GM19193 (cell line): Measurements from ENCODE around the gene KCTD15.

Source experiments
- POLR2A ChIP-seq: IDR thresholded peaks from 4 replicates; pipeline ENCODE4 v1.6.1; 2011; ENCODE audit not compliant: insufficient read depth, insufficient read length; ENCODE audit errors: extremely low read depth

The KCTD15 gene

DNA sequence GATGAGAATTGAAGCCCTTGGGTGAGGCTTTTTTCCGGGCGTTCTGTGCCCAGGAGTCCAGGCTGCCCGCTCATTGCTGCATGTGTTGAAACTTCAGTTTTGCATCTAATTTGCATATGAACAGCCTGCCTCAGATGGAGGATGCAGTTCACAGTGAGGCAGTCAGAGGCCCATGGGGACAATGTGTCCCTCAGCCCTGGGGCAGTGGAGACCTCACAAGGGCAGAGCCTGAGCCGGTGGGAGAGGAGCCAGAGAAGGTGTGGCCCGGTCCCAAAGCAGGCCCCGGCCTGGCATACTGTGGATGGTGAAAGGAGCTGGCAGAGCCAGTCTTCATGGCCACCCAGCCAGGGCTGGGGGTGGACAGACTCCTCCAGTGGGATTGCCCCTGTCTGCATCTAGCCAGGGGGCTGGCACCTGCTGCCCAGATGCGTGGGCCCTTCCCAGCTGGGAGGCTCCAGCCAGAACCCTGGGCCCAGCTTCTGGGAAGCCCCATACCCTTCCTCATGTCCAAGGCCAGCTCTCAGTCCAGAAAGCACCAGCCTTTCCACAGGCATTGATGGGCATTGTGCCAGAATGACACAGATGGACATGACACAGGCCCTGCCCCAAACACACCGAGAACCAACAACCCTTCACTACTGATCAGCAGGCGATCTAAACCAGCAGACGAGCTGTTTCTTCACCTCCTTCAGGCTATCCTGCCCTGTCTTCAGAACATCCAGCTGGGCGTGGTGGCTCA lies 32.9 kb upstream of the KCTD15 start:
- no peak for TF ChIP-seq POLR2A

GRCh38 chr19:33766623-33767022 lies 30.0 kb upstream of the KCTD15 start:
- no peak for TF ChIP-seq POLR2A

- TF ChIP-seq POLR2A = no peak
Observed at GRCh38 chr19:33767898-33768413, 28.7 kb upstream of the KCTD15 start.

DNA sequence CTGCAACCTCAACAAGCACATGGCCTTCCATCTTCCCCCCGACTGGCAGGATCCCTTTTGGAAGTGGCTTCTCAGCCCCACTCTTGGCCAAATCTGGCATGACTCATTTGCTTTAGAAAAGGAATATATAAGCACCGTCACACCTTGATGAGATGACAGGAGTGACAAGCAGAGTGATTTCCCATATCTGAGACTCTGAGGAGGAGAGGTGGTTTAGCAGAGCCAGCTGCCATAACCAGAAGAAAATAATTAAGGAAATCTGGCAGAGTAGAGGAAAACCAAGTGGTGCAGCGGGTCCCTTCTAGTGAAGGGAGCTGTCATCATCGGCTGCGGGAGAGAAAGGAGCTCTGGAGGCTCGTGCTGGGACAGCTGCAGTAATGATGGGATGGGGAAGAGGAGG lies 27.5 kb upstream of the KCTD15 start:
- TF ChIP-seq POLR2A = no peak

DNA sequence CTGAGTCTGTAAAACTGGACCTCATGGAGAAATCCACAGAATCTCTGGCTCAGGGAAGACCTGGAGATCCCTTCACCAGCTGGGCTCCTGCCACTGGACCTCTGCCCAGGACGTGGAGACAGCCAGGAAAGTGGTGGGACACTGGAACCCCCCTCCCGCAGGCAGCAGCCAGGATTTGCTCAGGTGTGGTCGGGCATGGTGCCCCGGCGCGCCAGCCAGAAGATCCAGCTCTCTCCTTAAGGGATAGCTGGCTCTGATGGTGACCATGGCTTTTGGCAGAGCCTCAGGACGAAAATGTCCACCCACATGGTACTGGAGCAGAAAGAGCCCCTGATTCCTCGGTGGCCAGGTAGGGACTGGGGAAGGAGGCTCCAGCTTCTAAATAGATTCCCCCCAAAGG lies 26.6 kb upstream of the KCTD15 start:
- no peak for TF ChIP-seq POLR2A

DNA sequence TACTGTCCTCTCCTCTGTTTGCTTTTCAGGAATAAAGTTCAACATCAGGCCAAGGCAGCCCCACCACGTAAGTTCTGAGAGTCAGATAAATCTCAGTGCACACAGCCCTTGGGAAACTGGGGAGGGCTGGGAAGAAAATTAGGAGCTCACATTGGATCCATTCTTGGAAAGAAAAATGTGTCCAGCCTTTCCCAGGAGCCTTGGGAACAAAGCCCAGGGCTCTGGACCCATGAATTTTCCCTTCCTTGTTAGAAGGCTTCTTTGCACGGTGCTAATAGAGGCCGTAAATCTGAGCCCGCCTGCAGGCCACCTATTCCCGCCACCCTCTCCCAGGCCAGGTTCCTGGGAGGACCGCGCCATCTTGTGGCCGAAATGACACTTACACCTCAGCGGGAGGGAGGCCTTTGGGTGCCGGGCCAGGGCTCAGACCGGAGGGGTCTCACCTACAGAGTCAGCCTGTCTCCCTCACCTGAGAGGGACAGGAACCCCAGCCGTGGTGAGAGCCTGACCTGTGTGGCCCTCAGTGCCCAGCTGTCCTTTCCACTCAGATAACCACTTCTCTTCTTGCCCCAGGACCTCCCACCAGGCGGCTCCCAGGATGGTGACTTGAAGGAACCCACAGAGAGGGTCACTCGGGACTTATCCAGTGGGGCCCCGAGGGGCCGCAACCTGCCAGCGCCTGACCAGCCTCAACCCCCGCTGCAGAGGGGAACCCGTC lies 25.1 kb upstream of the KCTD15 start:
- no peak for TF ChIP-seq POLR2A

DNA sequence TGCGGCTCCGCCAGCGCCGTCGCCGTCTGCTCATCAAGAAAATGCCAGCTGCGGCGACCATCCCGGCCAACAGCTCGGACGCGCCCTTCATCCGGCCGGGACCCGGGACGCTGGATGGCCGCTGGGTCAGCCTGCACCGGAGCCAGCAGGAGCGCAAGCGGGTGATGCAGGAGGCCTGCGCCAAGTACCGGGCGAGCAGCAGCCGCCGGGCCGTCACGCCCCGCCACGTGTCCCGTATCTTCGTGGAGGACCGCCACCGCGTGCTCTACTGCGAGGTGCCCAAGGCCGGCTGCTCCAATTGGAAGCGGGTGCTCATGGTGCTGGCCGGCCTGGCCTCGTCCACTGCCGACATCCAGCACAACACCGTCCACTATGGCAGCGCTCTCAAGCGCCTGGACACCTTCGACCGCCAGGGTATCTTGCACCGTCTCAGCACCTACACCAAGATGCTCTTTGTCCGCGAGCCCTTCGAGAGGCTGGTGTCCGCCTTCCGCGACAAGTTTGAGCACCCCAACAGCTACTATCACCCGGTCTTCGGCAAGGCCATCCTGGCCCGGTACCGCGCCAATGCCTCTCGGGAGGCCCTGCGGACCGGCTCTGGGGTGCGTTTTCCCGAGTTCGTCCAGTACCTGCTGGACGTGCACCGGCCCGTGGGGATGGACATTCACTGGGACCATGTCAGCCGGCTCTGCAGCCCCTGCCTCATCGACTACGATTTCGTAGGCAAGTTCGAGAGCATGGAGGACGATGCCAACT lies 24.4 kb upstream of the KCTD15 start:
- no peak for TF ChIP-seq POLR2A

GRCh38 chr19:33772858-33773180 lies 23.9 kb upstream of the KCTD15 start:
- TF ChIP-seq POLR2A = no peak

- TF ChIP-seq POLR2A = no peak
Observed at GRCh38 chr19:33773704-33774624, 22.7 kb upstream of the KCTD15 start.

DNA sequence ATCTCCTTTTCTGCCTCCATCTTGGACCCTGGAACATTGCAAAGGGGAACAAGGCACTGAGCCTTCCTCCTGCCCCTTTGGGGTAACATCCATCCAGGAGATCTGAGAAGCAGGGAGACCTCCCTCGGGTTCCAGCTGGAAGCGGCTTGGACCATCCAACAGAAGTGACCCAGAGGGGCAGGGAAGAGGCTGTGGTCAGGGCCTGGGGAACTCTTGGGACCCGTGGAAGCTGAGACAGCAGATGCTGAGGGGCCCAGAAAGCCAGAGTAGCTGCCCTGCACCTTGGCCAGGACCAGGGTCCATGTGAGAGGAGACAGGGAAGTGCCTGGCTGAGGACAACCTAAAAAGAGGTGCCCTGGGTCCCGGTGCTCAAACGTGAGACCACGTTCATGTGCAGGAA lies 21.9 kb upstream of the KCTD15 start:
- no peak for TF ChIP-seq POLR2A

GRCh38 chr19:33775731-33776487 lies 20.8 kb upstream of the KCTD15 start:
- no peak for TF ChIP-seq POLR2A

DNA sequence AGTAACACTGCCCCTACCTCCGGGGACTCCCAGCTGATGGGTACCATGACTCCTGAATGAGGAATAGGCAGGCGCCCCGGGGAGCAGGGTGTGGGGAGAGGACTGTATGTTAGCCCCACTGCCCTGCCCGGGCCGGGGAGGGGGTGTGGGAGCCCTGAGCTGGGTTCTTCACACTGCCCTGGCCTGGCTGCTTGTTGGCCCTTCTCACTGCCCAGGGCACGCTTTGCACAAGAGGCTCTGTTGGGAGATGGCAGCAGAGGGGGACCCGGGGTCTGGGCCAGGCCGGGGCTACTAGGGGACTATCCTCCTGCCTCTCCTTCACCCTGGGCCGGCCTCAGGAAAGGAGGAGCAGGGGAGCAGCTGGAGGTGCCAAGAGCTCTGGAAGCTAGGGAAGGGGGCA lies 19.3 kb upstream of the KCTD15 start:
- no peak for TF ChIP-seq POLR2A

- TF ChIP-seq POLR2A = no peak
Observed at GRCh38 chr19:33777753-33778088, 18.9 kb upstream of the KCTD15 start.

DNA sequence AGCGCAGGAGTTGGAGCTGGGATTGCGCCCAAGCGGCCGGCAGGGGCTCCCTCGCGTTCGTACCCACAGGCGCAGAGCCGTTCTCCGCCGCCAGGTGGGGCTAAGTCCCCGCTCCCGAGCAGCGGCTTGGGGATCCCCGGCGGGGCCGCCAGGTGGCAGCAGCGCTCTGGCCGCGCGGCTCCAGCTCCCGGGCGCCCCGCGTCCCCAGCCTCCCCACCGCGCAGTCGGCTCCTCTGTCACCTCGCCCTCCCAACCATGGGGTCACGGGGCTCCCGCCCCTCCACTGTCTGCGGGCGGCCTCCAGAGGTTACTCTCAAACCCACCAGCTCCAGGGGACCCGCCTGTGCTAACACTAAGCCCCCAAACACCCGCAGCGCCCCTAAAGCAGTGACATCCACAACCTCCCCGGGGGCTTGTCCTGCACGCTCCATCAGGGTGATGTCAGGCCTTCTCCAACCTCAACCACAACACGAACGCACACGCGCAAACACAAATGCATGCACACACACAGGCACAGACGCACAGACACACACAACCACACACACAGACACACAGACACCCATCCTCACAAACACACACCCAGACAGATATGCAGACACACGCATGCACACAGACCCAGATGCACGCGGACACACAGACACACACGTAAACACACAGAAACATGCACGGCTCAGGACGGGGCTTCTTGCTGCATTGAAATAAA lies 18.4 kb upstream of the KCTD15 start:
- no peak for TF ChIP-seq POLR2A

DNA sequence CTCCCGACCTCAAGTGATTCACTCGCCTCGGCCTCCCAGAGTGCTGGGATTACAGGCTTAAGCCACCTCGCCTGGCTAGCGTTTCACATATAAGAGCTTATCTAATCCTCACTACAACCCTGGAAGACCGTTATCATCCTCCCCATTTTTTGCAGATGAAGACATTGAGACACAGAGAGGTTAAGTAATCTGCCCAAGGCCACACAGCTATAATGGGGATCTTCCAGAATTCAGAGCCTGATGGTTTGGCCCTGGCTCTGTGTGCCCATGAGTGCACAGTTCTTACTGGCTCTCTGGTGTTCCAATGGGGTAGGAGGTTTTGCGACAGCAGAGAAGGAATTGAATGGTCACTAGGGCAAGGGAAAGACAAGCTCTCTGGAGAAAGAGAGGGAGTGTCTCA lies 16.8 kb upstream of the KCTD15 start:
- no peak for TF ChIP-seq POLR2A
